SK-N-MC (cell line): ENCODE results near the gene CDC20B.

Experiments
- EZH2 ChIP-seq: fragments of 200-600 bp; sonication (generic); IDR thresholded peaks from one replicate; pipeline ENCODE4 v1.6.1; 2017; ENCODE audit warnings: antibody characterized with exemption
- POLR2AphosphoS5 ChIP-seq: IDR thresholded peaks from 2 replicates; pipeline ENCODE4 v1.6.1; 2012; ENCODE audit warnings: mild to moderate bottlenecking, low read depth, low read length, borderline replicate concordance

GRCh38 chr5:55180016-55180415, 7.0 kb upstream of the CDC20B start:
- no peak for TF ChIP-seq EZH2
- no peak for TF ChIP-seq POLR2AphosphoS5
